Esophagus (tissue), 2 donors: ENCODE data around the gene PNPO. TPM values are rescaled to one million over a fixed set of nuclear protein-coding genes. Genes with fewer than 3 reads are reported as not detected.
A peak's percentile ranks its signal among the peaks of the same experiment; 100 is the strongest.

Source experiments
- H3K27ac ChIP-seq, 2 donors: one replicate each; pipeline ENCODE4 v1.5.1; 2013; ENCODE audit warnings: low read depth in 2 of 2, mild to moderate bottlenecking in 2 of 2, inconsistent platforms in 1 of 2, low read length in 1 of 2, moderate library complexity in 1 of 2
- H3K27me3 ChIP-seq, 2 donors: one replicate each; pipeline ENCODE4 v1.6.1; 2013; ENCODE audit warnings: low read length in 2 of 2, control low read depth in 1 of 2, mild to moderate bottlenecking in 1 of 2; ENCODE audit not compliant: insufficient read depth in 2 of 2, control insufficient read depth in 1 of 2
- H3K36me3 ChIP-seq, 2 donors: one replicate each; pipeline ENCODE4 v1.6.1; 2013; ENCODE audit warnings: low read length in 1 of 2; ENCODE audit not compliant: control insufficient read depth in 2 of 2, insufficient read depth in 2 of 2
- H3K4me1 ChIP-seq, 2 donors: one replicate each; pipeline ENCODE4 v1.6.1; 2013; ENCODE audit warnings: low read length in 1 of 2; ENCODE audit not compliant: control insufficient read depth in 2 of 2, insufficient read depth in 2 of 2
- H3K4me3 ChIP-seq, 2 donors: one replicate each; pipeline ENCODE4 v1.5.1; 2013; ENCODE audit warnings: low read length in 2 of 2, mild to moderate bottlenecking in 2 of 2, low read depth in 1 of 2, moderate library complexity in 1 of 2
- H3K9me3 ChIP-seq, 2 donors: one replicate each; pipeline ENCODE4 v1.6.1; 2013; ENCODE audit warnings: mild to moderate bottlenecking in 2 of 2, low read depth in 1 of 2, low read length in 1 of 2, moderate library complexity in 1 of 2; ENCODE audit not compliant: control insufficient read depth in 2 of 2, insufficient read depth in 1 of 2
- WGBS, 2 donors: extraction: QIAGEN DNeasy Blood & Tissue Kit; methylation state at CpG; one replicate each; pipeline ENCODE4 v1.1.7; 2013; 5-methylcytosine and 5-hydroxymethylcytosine counted together
- polyA plus RNA-seq, 2 donors: library from polyadenylated mRNA; stranded (reverse); fragments of 200-250 nt; gene quantifications; one replicate each; pipeline ENCODE4 v1.2.3, GENCODE V29; 2013
- donor health status: healthy with polysubstance abuse.
- donor health status: Bipolar disorder and iron deficiency.

Gene PNPO
- polyA plus RNA-seq, result 1 to 10 TPM; 9.5 to 9.6 TPM

DNA sequence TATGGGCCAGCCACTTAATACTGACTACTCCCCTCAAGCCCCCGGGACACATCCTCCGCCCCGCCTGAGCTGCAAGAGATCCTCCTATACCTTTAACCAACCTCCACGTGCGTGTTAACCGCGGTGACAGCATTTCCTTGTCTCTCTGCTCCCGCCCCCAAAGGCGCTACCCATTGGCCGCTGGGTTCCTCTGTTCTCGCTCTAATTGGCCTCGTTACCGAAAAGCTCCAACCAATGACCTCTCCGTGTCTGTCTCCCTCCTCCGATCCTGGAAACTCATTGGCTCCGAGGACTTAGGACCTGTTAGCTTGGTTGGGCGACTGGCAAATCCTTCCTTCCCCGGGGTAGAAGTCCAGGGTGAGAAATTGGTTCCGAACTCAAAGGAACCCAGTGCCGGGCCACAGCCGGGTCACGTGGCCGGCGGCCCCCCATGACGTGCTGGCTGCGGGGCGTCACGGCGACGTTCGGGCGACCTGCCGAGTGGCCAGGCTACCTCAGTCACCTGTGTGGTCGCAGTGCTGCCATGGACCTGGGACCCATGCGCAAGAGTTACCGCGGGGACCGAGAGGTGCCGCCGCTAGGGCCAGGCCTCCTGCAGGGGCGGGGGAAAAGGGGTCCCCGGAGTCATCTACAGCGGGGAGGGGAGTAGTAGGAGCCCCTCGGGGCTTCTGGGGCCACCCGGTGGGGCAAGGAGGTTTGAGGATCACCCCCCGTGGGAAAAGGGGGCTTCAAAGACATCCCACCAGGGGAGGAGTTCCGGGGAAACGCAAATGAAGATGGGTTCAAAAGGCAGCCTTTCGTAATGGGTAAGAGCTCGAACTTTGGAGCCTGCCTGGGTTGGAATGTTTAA lies at the start of gene PNPO:
Gene PNPO (plus strand): TSS at position 326 of the 850 bp plus-strand sequence. CDS start 105 bp downstream, at position 431.
- peaks cover 0 to 2% of the 10 kb centered on the region in 2 donors for H3K4me1 ChIP-seq
- H3K27me3 ChIP-seq, result no peaks in the 10 kb centered on the region
- H3K27ac ChIP-seq, result peak within 1 kb of the TSS; percentile 37 to 87
- 1% methylated on average over 45 to 50 of the region's 50 CpGs for WGBS, 2 donors
- no peaks in the 10 kb centered on the region for H3K9me3 ChIP-seq
- peaks cover 0 to 3% of the 10 kb centered on the region in 2 donors for H3K36me3 ChIP-seq
- H3K4me3 ChIP-seq, result peak within 1 kb of the TSS; percentile 71 to 77

DNA sequence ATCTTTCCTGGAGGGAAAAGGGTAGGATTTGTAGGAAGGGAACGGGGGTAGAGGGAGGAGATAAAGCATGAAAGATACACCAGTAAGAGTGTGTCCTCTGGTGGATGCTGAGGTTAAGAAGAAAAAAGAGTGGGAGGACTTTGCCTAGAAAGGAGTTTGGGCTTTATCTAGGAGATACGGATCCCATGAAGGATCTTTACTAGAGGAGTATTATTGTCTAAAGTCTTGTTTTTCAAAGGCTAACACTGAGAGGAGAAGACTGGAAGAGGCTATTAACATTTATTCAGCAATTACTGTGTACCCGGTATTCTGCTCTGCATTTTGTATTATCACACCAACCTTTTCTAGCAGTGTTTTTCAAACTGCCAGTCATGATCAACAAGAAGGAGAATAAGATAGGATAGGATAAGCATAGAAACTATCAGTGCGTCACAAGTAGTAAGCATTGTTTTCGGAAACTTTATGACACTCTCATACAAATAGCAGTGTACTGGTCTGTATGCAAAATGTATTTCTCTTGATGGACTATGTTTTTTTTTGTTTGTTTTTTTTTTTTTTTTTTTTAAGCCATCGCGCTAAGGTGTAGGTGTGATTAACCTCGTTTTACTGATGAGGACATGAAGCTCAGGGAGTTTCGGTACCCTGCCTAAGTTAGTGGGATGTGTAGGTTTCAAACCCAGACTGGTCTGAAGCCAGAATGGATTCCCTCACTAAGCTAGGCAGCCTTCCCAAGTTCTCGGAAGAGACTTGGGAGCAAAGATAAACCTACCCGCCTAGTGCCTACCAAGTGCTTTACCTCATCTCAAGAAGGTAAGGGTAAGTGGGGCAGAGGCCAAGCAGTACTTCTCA lies 46.6 kb upstream of the PNPO start:
- H3K4me3 ChIP-seq, result peak overlapping the region; percentile 79 to 98
- no peaks in the 10 kb centered on the region for H3K27me3 ChIP-seq
- H3K36me3 ChIP-seq, result no peaks in the 10 kb centered on the region
- 32 to 36% methylated on average over 11 of the region's 11 CpGs for WGBS, 2 donors
- H3K4me1 ChIP-seq, result no peaks in the 10 kb centered on the region
- peak overlapping the region; percentile 88 to 98 for H3K27ac ChIP-seq
- H3K9me3 ChIP-seq, result no peaks in the 10 kb centered on the region

DNA sequence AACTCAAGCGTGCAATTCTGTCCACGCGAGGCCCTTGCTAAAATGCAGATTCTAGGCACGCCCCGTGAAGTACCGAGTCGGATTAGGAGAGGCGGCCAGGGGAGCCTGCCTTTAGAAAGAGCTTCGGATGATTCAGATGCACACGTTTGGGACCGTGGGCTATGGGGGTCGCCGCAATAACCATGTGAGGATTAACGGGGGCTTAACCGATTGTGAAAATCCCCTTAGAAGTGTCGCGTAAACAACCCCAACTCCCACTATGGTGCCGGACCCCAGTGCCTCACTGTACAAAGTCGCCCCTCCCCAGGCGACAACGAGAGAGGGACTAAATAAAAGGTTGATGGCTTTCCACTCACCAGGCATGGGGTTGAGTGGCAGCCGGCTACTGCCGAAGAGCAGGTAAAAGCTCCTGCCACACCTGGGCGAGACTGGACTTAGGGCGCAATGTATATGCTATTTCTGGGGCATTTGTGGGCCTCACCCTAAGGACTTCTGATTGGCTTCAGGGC lies 46.0 kb upstream of the PNPO start:
- WGBS, 2 donors, result 0 to 1% methylated on average over 25 of the region's 25 CpGs
- peak overlapping the region; percentile 79 to 98 for H3K4me3 ChIP-seq

DNA sequence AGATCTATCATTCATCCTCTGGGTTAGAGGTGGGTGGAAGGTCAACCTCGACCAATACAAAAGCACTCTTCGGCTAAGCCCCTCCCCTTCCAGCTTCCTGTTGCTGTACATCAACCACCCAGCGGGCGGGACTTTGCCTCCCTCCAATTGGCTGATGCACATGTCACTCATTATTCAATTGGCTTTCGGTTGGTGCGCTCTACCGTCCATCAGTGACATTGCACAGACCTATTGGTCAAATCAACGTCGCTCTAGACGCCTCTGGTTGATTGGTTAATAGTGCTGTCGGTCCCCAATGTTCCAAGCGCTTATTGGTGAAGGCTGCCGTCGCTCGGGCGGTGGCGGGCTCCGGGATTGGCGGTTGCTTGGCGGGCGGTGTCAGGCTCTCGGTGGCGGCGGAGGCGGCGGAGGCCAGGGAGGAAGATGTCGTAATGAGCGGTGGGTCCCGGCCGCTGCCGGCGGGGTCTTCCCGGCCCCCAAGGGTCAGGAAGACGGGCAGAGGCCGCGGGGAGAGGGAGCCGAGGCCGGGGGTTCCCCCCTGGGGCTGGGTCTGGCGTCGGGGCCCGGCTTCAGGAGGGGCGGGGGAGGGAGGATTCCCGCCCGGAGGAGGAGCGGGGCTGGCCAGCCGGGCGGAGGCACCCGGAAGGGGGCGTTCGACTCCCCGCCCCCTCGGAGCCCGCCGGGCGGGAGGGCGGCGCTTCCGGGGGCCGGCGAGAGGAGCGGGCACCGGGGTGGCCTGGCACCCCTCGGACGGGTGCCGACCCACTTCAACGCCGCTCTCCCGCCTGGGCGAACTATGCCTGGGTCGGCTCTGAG lies 45.3 kb upstream of the PNPO start, which contains the start of gene SP2:
Gene SP2 (plus strand): TSS at position 381 of the 816 bp plus-strand sequence. CDS start 51 bp downstream, at position 432.
- Histone ChIP-seq H3K27me3 (no peaks in the 10 kb centered on the region), H3K4me1 (no peaks in the 10 kb centered on the region), H3K36me3 (no peaks in the 10 kb centered on the region), H3K9me3 (no peaks in the 10 kb centered on the region), H3K4me3 (peak within 1 kb of the TSS; percentile 93 to 98), H3K27ac (peak within 1 kb of the TSS; percentile 98 to 100)
- WGBS, 2 donors, result 1% methylated on average over 54 to 70 of the region's 70 CpGs

More for the DNA sequence above, 46.0 kb upstream of the PNPO start:
- H3K27me3 ChIP-seq, result no peaks in the 10 kb centered on the region
- H3K27ac ChIP-seq, result peak overlapping the region; percentile 88 to 98
- H3K9me3 ChIP-seq, result no peaks in the 10 kb centered on the region
- no peaks in the 10 kb centered on the region for H3K36me3 ChIP-seq
- no peaks in the 10 kb centered on the region for H3K4me1 ChIP-seq

DNA sequence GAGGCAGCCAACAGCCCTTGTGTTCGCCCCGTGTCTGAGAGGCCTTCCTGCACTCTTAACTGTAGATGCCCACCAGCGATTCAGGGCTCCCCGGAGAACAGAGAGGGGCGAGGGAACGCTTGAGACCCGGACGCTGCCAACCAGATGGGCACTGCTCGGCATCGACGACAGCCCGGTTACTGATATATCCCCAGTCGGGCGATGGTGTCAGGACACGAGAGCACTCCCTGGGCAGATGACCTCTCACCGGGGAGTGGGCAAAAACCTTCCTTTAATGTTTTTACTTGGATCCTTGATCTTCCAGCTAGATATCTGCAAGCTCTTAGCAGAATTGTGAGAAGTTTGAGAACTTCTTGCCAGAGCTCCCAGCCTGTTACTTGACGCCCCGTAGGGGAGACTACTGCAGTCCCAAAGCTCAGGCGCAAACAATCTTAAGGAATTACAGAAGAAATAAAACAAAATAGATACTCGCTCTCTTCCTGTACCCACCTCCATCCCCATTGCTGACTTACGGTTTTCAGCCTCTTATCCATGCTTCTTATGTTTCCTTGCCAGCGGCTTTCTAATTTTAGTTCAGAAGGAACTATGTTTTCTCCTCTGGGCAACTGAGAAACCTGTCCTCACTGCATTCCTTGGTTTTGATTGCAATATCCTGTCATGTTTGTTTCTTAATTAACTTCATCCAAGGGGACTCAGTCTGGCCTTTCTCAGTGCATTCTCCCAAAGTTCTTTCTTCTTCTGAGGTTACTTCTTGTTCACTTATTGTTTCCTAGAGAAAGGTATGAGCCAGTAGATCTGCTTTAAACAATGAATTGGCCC lies 44.5 kb upstream of the PNPO start:
- Histone ChIP-seq H3K9me3 (no peaks in the 10 kb centered on the region), H3K27ac (peak overlapping the region; percentile 96 to 100), H3K27me3 (no peaks in the 10 kb centered on the region), H3K4me1 (no peaks in the 10 kb centered on the region), H3K36me3 (no peaks in the 10 kb centered on the region), H3K4me3 (peak overlapping the region; percentile 89 to 93)
- 1 to 2% methylated on average over 22 of the region's 22 CpGs for WGBS, 2 donors

DNA sequence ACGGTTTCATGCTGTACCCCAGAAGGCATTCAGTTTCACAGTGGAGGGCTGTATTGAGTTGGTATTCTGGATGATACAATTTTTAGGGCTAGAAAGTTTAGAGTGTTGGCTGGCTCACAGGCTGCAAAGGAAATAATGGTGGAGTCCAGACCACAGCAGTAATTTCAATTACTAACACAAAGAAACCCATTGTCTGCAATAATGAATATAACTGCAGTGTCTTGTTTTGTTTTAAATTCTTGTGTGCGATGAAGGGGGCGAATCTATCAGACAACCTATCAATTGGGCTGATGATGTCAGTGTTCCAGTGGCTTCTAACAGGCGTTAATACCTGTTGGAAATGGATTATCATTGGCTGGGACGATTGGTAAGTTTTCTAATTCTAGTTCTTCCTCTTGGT lies 43.8 kb upstream of the PNPO start:
- Histone ChIP-seq H3K4me1 (no peaks in the 10 kb centered on the region), H3K9me3 (no peaks in the 10 kb centered on the region), H3K27ac (no peak overlapping the region), H3K4me3 (peak overlapping the region in 1 of 2 donors; percentile 89), H3K27me3 (no peaks in the 10 kb centered on the region), H3K36me3 (no peaks in the 10 kb centered on the region)
- 74 to 78% methylated on average over 5 of the region's 5 CpGs for WGBS, 2 donors

DNA sequence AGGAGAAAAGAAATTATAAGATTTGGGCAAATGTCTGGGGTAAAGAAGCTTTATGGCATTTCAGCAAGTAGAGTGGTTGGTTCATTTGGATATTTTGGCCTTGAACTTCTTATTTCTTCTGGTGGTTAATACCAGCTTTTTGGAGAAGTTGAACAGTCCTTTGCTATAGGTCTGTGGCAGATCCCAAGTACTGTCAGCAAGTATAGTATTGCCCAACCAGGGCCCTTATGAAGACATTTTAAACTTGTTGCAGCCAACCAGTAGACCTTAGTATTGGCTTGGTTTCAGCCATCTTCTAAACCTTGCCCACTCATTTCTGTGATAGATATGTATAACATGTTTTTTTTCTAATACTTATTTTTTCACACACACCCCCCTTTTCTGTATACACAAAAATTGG lies 43.1 kb upstream of the PNPO start:
- H3K27ac ChIP-seq, result no peak overlapping the region
- H3K4me1 ChIP-seq, result no peaks in the 10 kb centered on the region
- no peaks in the 10 kb centered on the region for H3K27me3 ChIP-seq
- H3K36me3 ChIP-seq, result no peaks in the 10 kb centered on the region
- H3K9me3 ChIP-seq, result no peaks in the 10 kb centered on the region
- H3K4me3 ChIP-seq, result no peak overlapping the region

DNA sequence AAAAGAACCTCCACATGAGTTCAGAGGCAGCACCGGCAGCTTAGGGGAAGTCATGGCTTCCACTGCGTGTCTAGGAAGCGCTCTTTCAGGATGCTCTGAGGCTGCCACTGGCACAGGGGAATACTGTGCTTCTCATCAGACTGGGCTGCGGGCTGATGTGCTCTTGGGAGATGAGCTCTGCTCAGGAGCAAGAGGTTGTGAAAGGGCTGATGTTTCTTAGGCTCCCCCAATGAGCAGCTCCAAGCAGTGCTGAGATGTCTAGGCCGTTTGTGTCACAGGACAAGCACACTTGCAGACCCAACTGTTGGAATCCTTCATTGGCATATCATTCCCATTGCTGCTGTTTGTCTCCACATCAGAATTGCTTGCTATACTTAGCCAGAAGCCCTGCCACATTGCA lies 41.7 kb upstream of the PNPO start:
- H3K9me3 ChIP-seq, result no peaks in the 10 kb centered on the region
- H3K27me3 ChIP-seq, result no peaks in the 10 kb centered on the region
- no peak overlapping the region for H3K27ac ChIP-seq
- 79 to 85% methylated on average over 5 of the region's 5 CpGs for WGBS, 2 donors
- H3K4me1 ChIP-seq, result peaks cover 0 to under 1% of the 10 kb centered on the region in 2 donors
- H3K36me3 ChIP-seq, result no peaks in the 10 kb centered on the region
- no peak overlapping the region for H3K4me3 ChIP-seq
